MCF 10A (cell line): ENCODE measurements around the gene PPFIA1. TPM values are rescaled to one million over a fixed set of nuclear protein-coding genes. Genes with fewer than 3 reads are reported as not detected.

Source experiments
- BruUV-seq: library from RNA; stranded (reverse); fragments of 400-500 nt; replicated peaks from 2 replicates; lab custom pipeline; 2021; lab: Mats Ljungman, UMichigan
- CTCF ChIA-PET: fragments of 300-600 bp; sonication (Branson Sonifier 250); formaldehyde crosslinking; extraction: SDS; loops from one replicate; lab custom pipeline; 2021; ENCODE audit warnings: antibody characterized with exemption, inconsistent platforms; lab: Yijun Ruan, JAX
- POLR2A ChIA-PET: fragments of 300-600, 350-650 bp; sonication (Branson Sonifier 250); formaldehyde crosslinking; extraction: SDS; loops from one replicate; lab custom pipeline; 2020; ENCODE audit warnings: antibody characterized with exemption, inconsistent platforms; lab: Yijun Ruan, JAX
- DNase-seq: peaks from one replicate; pipeline ENCODE4 v3.0.0-alpha.2; 2018; ENCODE audit not compliant: unreplicated experiment
- H3K27ac Mint-ChIP-seq: one replicate; pipeline ENCODE4 v1.8.0; 2022; ENCODE audit warnings: mild to moderate bottlenecking, low read depth, mixed read lengths; ENCODE audit not compliant: unreplicated experiment
- H3K27me3 Mint-ChIP-seq: one replicate; pipeline ENCODE4 v1.8.0; 2022; ENCODE audit warnings: mixed read lengths; ENCODE audit not compliant: insufficient read depth, unreplicated experiment
- H3K36me3 Mint-ChIP-seq: one replicate; pipeline ENCODE4 v1.8.0; 2022; ENCODE audit warnings: mild to moderate bottlenecking, moderate library complexity, mixed read lengths; ENCODE audit not compliant: insufficient read depth, unreplicated experiment
- H3K4me1 Mint-ChIP-seq: one replicate; pipeline ENCODE4 v1.8.0; 2022; ENCODE audit warnings: mixed read lengths; ENCODE audit not compliant: insufficient read depth, unreplicated experiment
- H3K4me3 Mint-ChIP-seq: one replicate; pipeline ENCODE4 v1.8.0; 2022; ENCODE audit warnings: mild to moderate bottlenecking, moderate library complexity, mixed read lengths; ENCODE audit not compliant: unreplicated experiment
- H3K9me3 Mint-ChIP-seq: one replicate; pipeline ENCODE4 v1.8.0; 2022; ENCODE audit warnings: mixed read lengths; ENCODE audit not compliant: unreplicated experiment
- intact Hi-C: fragments of 100-400 bp; cut with micrococcal nuclease; formaldehyde crosslinking; loops from 2 replicates; pipeline ENCODE4 v1.14.1; 2022
- total RNA-seq: library from RNA; stranded (reverse); gene quantifications from 2 replicates; pipeline ENCODE4 v1.2.3, GENCODE V29; 2022
- TF ChIP-seq, protein P1 (sequence below): fragments of 200-600 bp; IDR thresholded peaks from one replicate; pipeline ENCODE4 v1.8.0; 2022; ENCODE audit warnings: antibody characterized with exemption, mild to moderate bottlenecking; ENCODE audit not compliant: unreplicated experiment

PPFIA1 gene
- total RNA-seq, 1 experiment from 2014 or later: 78.8 TPM

DNA sequence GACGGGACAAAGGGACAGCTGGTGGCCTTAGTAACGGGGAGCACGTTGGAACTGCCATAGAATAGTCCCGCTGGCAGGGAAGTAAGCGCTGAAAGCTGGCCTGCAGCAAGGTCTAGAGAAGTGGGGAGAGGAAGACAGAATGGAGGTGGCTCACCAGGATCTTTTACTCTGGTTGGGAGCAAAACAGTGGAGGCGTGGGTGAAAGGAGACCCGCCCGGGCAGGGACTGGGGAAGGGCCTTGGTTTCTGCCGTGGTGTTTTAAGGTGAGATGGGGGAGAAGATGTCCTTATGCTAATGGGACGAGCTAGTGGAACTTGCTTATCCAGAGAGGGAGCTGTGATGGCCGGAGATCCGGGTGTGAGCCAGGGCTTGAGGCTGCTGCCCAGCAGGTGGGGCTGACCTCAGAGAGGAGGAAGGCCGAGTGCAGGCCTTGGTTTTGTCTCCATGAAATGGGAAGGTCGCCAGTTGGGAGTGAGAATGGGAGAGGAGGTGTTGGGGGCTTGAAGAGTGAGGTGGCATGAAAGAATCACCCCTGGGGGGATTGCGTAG lies 71.5 kb downstream of the PPFIA1 start:
- ChIA-PET POLR2A (interaction anchor here (0.7 to 1.3 kb wide), 2 partner anchors 21 to 440 kb away, joined by 3 read pairs; no protein-coding TSS in a partner anchor), CTCF (interaction anchor here (0.6 kb wide), 1 partner anchor 204 kb away, joined by 3 read pairs; no protein-coding TSS in a partner anchor)
- DNase-seq: no peak
- no peaks in the 10 kb centered on the region for H3K4me1 Mint-ChIP-seq
- no peak overlapping the region for H3K4me3 Mint-ChIP-seq
- H3K36me3 Mint-ChIP-seq: peaks cover 86% of the 10 kb centered on the region
- peak overlapping the region; percentile 52 for H3K27ac Mint-ChIP-seq
- TF ChIP-seq, protein P1, sequence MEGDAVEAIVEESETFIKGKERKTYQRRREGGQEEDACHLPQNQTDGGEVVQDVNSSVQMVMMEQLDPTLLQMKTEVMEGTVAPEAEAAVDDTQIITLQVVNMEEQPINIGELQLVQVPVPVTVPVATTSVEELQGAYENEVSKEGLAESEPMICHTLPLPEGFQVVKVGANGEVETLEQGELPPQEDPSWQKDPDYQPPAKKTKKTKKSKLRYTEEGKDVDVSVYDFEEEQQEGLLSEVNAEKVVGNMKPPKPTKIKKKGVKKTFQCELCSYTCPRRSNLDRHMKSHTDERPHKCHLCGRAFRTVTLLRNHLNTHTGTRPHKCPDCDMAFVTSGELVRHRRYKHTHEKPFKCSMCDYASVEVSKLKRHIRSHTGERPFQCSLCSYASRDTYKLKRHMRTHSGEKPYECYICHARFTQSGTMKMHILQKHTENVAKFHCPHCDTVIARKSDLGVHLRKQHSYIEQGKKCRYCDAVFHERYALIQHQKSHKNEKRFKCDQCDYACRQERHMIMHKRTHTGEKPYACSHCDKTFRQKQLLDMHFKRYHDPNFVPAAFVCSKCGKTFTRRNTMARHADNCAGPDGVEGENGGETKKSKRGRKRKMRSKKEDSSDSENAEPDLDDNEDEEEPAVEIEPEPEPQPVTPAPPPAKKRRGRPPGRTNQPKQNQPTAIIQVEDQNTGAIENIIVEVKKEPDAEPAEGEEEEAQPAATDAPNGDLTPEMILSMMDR: no peak
- H3K27me3 Mint-ChIP-seq: no peaks in the 10 kb centered on the region
- H3K9me3 Mint-ChIP-seq: no peaks in the 10 kb centered on the region
- intact Hi-C loops: no loop called here
- no TSS peak for BruUV-seq

DNA sequence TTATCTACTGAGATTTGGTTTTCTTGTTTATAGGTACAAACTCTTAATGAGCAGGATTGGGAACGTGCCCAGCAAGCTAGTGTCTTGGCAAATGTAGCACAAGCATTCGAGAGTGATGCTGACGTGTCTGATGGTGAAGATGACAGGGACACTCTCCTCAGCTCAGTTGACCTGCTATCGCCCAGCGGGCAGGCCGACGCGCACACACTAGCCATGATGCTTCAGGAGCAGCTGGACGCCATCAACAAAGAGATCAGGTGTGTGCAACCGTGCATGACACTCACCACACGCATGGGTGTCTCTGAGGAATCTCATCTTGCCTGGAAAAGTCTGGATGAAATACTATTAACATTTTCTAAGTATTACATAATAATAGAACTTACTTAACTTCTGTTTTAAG lies 73.1 kb downstream of the PPFIA1 start:
- intact Hi-C loops: no loop called here
- CTCF ChIA-PET: no interaction called here
- BruUV-seq: no TSS peak
- Mint-ChIP-seq H3K27me3 (no peaks in the 10 kb centered on the region), H3K36me3 (peaks cover 87% of the 10 kb centered on the region), H3K4me3 (no peak overlapping the region), H3K9me3 (no peaks in the 10 kb centered on the region), H3K27ac (no peak overlapping the region), H3K4me1 (no peaks in the 10 kb centered on the region)
- TF ChIP-seq, protein P1: no peak
- POLR2A ChIA-PET: interaction anchor here (0.7 kb wide), 1 partner anchor 1090 kb away, joined by 3 read pairs; no protein-coding TSS in a partner anchor
- DNase-seq: no peak

DNA sequence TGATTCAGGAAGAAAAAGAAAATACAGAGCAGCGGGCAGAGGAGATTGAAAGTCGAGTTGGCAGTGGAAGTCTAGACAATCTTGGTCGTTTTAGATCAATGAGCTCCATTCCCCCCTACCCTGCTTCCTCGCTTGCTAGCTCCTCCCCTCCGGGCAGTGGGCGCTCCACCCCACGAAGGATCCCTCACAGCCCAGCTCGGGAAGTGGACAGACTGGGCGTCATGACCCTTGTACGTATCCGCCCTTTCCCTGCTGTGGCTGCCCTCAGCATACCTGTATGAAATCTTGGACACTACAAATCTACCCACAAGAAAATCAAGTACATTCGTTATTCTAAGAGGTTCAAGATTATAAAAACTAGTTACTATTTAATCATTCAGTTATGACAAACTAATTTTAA lies 77.7 kb downstream of the PPFIA1 start:
- ChIA-PET POLR2A (interaction anchor here (0.8 to 0.9 kb wide), 2 partner anchors 23 to 1877 kb away, joined by 3 to 4 read pairs; partner anchors contain the start of gene INPPL1), CTCF (no interaction called here)
- no peaks in the 10 kb centered on the region for H3K9me3 Mint-ChIP-seq
- H3K36me3 Mint-ChIP-seq: peaks cover 79% of the 10 kb centered on the region
- TF ChIP-seq, protein P1: no peak
- no peak overlapping the region for H3K27ac Mint-ChIP-seq
- no peak for DNase-seq
- H3K4me1 Mint-ChIP-seq: no peaks in the 10 kb centered on the region
- intact Hi-C loops: no loop called here
- no peaks in the 10 kb centered on the region for H3K27me3 Mint-ChIP-seq
- BruUV-seq: no TSS peak
- no peak overlapping the region for H3K4me3 Mint-ChIP-seq

DNA sequence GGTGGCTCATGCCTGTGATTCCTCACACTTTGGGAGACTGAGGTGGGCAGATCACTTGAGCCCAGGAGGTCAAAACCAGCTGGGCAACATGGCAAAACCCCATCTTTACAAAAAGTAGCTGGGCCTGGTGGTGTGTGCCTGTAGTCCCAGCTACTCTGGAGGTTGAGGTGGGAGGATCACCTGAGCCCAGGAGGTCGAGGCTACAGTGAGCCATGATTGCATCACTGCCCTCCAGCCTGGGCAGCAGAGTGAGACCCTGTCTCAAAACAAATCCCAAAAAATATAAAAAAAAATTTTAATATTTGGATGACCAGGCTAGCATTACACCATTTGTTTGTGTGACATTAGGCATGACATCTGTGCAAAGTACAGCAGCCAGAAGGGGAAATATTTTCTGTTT lies 78.1 kb downstream of the PPFIA1 start:
- ChIA-PET POLR2A (interaction anchor here (0.5 to 0.9 kb wide), 3 partner anchors 22 to 1876 kb away, joined by 3 to 4 read pairs (median 4); partner anchors contain the start of gene INPPL1), CTCF (no interaction called here)
- H3K27me3 Mint-ChIP-seq: no peaks in the 10 kb centered on the region
- TF ChIP-seq, protein P1: no peak
- H3K4me1 Mint-ChIP-seq: no peaks in the 10 kb centered on the region
- DNase-seq: no peak
- peaks cover 75% of the 10 kb centered on the region for H3K36me3 Mint-ChIP-seq
- intact Hi-C loops: no loop called here
- H3K9me3 Mint-ChIP-seq: no peaks in the 10 kb centered on the region
- H3K4me3 Mint-ChIP-seq: no peak overlapping the region
- BruUV-seq: no TSS peak
- H3K27ac Mint-ChIP-seq: no peak overlapping the region
